ENCODE data around the gene ABHD12. TPM values are rescaled to one million over a fixed set of nuclear protein-coding genes. Genes with fewer than 3 reads are reported as not detected.

Gene ABHD12
- total RNA-seq = 10 to 100 TPM; 17.4 to 18.7 TPM

DNA sequence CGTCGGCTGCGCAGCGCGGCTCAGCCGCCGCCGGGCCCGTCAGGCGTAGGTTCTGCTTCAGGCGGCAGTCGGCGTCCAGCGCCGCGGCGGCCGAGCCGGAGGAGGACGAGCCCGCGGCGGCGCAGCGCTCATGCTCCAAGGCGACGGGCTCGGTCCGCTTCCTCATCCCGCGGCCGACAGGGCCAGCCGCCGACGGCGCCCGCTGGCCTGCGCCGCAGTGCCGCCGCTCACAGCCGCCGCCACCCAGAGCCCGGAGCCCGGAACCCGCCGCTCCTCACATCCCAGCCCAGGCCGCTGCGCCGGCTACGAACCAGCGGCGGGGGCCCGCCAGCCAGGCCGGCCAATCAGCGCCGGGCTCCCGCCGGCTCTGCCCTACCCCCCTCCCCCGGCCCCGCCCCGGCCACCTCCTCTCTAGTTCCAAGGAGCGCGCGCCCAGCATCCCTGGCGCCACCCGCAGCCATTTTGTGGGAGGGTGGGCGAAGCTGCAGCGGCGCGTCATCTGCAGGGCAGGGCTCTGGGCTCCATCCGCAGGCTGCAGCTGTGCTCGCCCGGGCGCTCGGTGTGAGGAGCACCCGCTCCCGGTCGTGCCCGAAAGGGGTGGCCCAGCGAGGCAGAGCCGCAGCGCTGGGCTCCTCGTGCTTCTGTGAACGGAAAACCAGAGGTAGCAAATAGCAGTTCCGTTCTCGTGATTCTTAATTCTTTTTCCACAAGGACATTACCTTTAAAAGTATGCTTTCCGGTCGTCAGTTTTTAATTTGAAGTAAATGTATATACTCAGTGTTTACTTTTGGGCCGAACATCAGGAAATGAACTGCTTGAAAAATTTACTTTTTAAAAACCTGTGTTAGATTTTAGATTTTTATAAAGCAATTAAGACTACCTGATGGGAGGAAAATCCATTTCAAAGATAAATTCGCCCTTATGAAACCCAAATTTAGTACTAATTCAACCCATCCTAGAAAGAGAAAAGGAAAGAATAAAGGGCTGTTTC, at the start of gene ABHD12:
Gene ABHD12 (minus strand): TSS at position 298 of the 991 bp plus-strand sequence. CDS start 132 bp downstream, at position 166.
- ChIA-PET POLR2A (interaction anchor here (0.6 to 1.0 kb wide), 3 partner anchors 16 to 80 kb away, joined by 3 to 4 read pairs (median 3); partner anchors contain the start of gene GINS1), CTCF (interaction anchor here (1.7 kb wide), 1 partner anchor 17 kb away, joined by 6 read pairs; the partner anchor contains the start of gene GINS1)
- Mint-ChIP-seq H3K9me3 (ENCODE audit: low read depth) (no peaks in the 10 kb centered on the region), H3K36me3 (ENCODE audit: low read depth) (peaks cover 8% of the 10 kb centered on the region), H3K27ac (peak within 1 kb of the TSS; percentile 84), H3K27me3 (no peaks in the 10 kb centered on the region), H3K4me3 (peak within 1 kb of the TSS; percentile 79), H3K4me1 (peaks cover 12% of the 10 kb centered on the region)
- peak; percentile 98 for DNase-seq
- intact Hi-C loops (cut with DNase I, micrococcal nuclease) = loop anchor here (1.0 to 10.0 kb wide), 16 partner anchors 16 to 399 kb away; partner anchors contain the start of genes APMAP (in 2 of the 2), GINS1 (in 2 of the 2), NANP (in 2 of the 2) and PYGB (in 2 of the 2)
- ATAC-seq = peak; percentile 97

- peaks cover 29% of the 10 kb centered on the region for H3K36me3 Mint-ChIP-seq (ENCODE audit: low read depth)
- DNase-seq = no peak
- CTCF ChIA-PET = interaction anchor here (0.9 kb wide), 1 partner anchor 20 kb away, joined by 3 read pairs; no protein-coding TSS in a partner anchor
- POLR2A ChIA-PET = no interaction called here
- intact Hi-C loops (cut with DNase I, micrococcal nuclease) = loop anchor here in 1 of 2 experiments (10.0 kb wide), 1 partner anchor 55 kb away; no protein-coding TSS in a partner anchor
- H3K27me3 Mint-ChIP-seq = no peaks in the 10 kb centered on the region
- ATAC-seq = no peak
- no peaks in the 10 kb centered on the region for H3K9me3 Mint-ChIP-seq (ENCODE audit: low read depth)
- H3K27ac Mint-ChIP-seq = no peak overlapping the region
- no peaks in the 10 kb centered on the region for H3K4me1 Mint-ChIP-seq
- H3K4me3 Mint-ChIP-seq = no peak overlapping the region
Observed at GRCh38 chr20:25439328-25439727, 48.7 kb upstream of the ABHD12 start.

- ChIA-PET POLR2A (no interaction called here), CTCF (no interaction called here)
- H3K27me3 Mint-ChIP-seq = no peaks in the 10 kb centered on the region
Observed at GRCh38 chr20:25437153-25437581, 46.5 kb upstream of the ABHD12 start.

DNA sequence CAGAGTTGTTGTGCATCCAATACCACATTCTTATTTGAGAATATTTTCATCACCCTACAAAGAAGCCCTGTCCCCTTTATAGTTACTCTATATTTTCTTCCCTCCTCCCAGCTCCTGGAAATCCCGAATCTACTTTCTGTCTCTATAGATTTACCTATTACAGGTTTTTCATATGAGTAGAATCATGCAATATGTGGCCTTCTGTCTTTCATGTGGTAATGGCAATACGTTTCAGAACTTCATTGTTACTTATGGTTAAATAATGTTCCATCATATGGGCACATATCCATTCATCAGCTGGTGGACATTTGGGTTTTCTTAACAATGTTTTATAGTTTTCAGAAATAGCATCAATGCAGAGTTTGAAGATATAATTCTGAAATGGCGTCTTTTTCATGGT, 33.9 kb upstream of the ABHD12 start:
- H3K27ac Mint-ChIP-seq = no peak overlapping the region
- DNase-seq (no peak), ATAC-seq (no peak)
- H3K36me3 Mint-ChIP-seq (ENCODE audit: low read depth) = peaks cover 42% of the 10 kb centered on the region
- no peak overlapping the region for H3K4me3 Mint-ChIP-seq
- POLR2A ChIA-PET = no interaction called here
- H3K4me1 Mint-ChIP-seq = peaks cover 17% of the 10 kb centered on the region
- H3K27me3 Mint-ChIP-seq = no peaks in the 10 kb centered on the region
- intact Hi-C loops (cut with DNase I, micrococcal nuclease) = no loop called here
- H3K9me3 Mint-ChIP-seq (ENCODE audit: low read depth) = no peaks in the 10 kb centered on the region
- CTCF ChIA-PET = interaction anchor here (0.8 to 1.3 kb wide), 3 partner anchors 9 to 17 kb away, joined by 3 to 4 read pairs (median 4); partner anchors contain the start of gene GINS1

More at GRCh38 chr20:25437153-25437581, 46.5 kb upstream of the ABHD12 start:
- H3K4me3 Mint-ChIP-seq = no peak overlapping the region
- no peak overlapping the region for H3K27ac Mint-ChIP-seq
- H3K4me1 Mint-ChIP-seq = no peaks in the 10 kb centered on the region
- no peaks in the 10 kb centered on the region for H3K9me3 Mint-ChIP-seq (ENCODE audit: low read depth)
- H3K36me3 Mint-ChIP-seq (ENCODE audit: low read depth) = peaks cover 31% of the 10 kb centered on the region
- no peak for DNase-seq
- intact Hi-C loops (cut with DNase I, micrococcal nuclease) = loop anchor here in 1 of 2 experiments (10.0 kb wide), 1 partner anchor 58 kb away; no protein-coding TSS in a partner anchor
- no peak for ATAC-seq

- ChIA-PET CTCF (no interaction called here), POLR2A (no interaction called here)
- Mint-ChIP-seq H3K9me3 (ENCODE audit: low read depth) (no peaks in the 10 kb centered on the region), H3K4me3 (no peak overlapping the region), H3K36me3 (ENCODE audit: low read depth) (peaks cover 46% of the 10 kb centered on the region), H3K27ac (no peak overlapping the region), H3K27me3 (no peaks in the 10 kb centered on the region), H3K4me1 (peaks cover 19% of the 10 kb centered on the region)
- no peak for ATAC-seq
- no peak for DNase-seq
- intact Hi-C loops (cut with DNase I, micrococcal nuclease) = no loop called here
Observed at GRCh38 chr20:25422032-25422431, 31.4 kb upstream of the ABHD12 start.

GRCh38 chr20:25421102-25421501, 30.5 kb upstream of the ABHD12 start:
- intact Hi-C loops (cut with DNase I, micrococcal nuclease) = no loop called here
- H3K9me3 Mint-ChIP-seq (ENCODE audit: low read depth) = no peaks in the 10 kb centered on the region
- no peak for DNase-seq
- no peak overlapping the region for H3K4me3 Mint-ChIP-seq
- H3K36me3 Mint-ChIP-seq (ENCODE audit: low read depth) = peaks cover 39% of the 10 kb centered on the region
- POLR2A ChIA-PET = no interaction called here
- no peak for ATAC-seq
- peaks cover 18% of the 10 kb centered on the region for H3K4me1 Mint-ChIP-seq
- no peak overlapping the region for H3K27ac Mint-ChIP-seq
- H3K27me3 Mint-ChIP-seq = no peaks in the 10 kb centered on the region
- CTCF ChIA-PET = no interaction called here

DNA sequence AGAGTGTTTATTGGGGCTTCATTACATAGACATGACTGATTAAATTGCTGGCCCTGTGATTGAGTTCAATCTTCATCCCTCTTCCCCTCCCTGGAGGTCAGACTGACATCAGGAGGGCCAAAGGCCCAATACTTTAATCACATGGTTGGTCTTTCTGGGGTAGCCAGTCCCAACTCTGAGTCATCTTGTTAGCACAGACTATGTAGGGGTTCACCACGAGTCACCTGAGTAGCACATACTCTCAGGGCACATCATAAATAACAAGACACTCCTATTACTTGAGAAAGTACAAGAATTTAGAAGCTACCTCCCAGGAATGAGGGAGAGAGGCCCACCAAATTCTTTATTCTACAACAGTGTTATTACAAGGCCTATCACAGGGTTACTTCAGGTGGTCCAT, 28.1 kb upstream of the ABHD12 start:
- Mint-ChIP-seq H3K9me3 (ENCODE audit: low read depth) (no peaks in the 10 kb centered on the region), H3K27me3 (no peaks in the 10 kb centered on the region), H3K4me3 (no peak overlapping the region), H3K27ac (no peak overlapping the region), H3K36me3 (ENCODE audit: low read depth) (peaks cover 36% of the 10 kb centered on the region), H3K4me1 (peaks cover 2% of the 10 kb centered on the region)
- intact Hi-C loops (cut with DNase I, micrococcal nuclease) = no loop called here
- ATAC-seq (no peak), DNase-seq (no peak)
- CTCF ChIA-PET = interaction anchor here (0.8 to 1.1 kb wide), 2 partner anchors 11 to 20 kb away, joined by 3 read pairs; partner anchors contain the start of gene GINS1
- POLR2A ChIA-PET = no interaction called here

- no peaks in the 10 kb centered on the region for H3K27me3 Mint-ChIP-seq
- peaks cover 19% of the 10 kb centered on the region for H3K36me3 Mint-ChIP-seq (ENCODE audit: low read depth)
- peaks cover 6% of the 10 kb centered on the region for H3K9me3 Mint-ChIP-seq (ENCODE audit: low read depth)
- ChIA-PET POLR2A (interaction anchor here (0.5 kb wide), 1 partner anchor 22 kb away, joined by 3 read pairs; no protein-coding TSS in a partner anchor), CTCF (interaction anchor here (0.5 to 2.6 kb wide), 3 partner anchors 8 to 340 kb away, joined by 3 to 21 read pairs (median 3); no protein-coding TSS in a partner anchor)
- H3K4me1 Mint-ChIP-seq = peaks cover 16% of the 10 kb centered on the region
- no peak for DNase-seq
- H3K27ac Mint-ChIP-seq = no peak overlapping the region
- no peak for ATAC-seq
- intact Hi-C loops (cut with DNase I, micrococcal nuclease) = loop anchor here (5.0 to 10.0 kb wide), 3 partner anchors 176 to 417 kb away; partner anchors contain the start of genes NINL (in 2 of the 2), APMAP (in 1 of the 2) and NANP (in 1 of the 2)
- H3K4me3 Mint-ChIP-seq = peak overlapping the region; percentile 78
Observed at GRCh38 chr20:25408890-25409289, 18.3 kb upstream of the ABHD12 start.

DNA sequence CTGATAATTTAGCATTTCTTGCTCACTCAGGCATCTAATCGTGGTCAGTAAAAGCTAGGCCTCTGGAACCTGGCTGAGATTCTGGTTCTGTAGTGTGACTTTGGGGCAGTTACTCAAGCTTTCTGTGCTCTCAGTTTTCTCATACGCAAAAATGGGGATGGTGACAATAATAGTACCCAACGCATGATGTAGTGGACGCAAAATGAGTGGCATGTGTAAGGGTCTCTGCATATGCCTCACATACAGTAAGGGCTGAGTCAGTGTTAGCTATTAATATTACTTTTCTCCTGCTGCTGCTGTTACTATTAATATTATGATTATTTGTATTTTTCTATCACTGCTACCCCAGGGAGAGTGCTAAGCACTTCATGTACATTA, 17.5 kb upstream of the ABHD12 start:
- H3K36me3 Mint-ChIP-seq (ENCODE audit: low read depth) = peaks cover 17% of the 10 kb centered on the region
- intact Hi-C loops (cut with DNase I, micrococcal nuclease) = loop anchor here (5.0 to 10.0 kb wide), 3 partner anchors 177 to 416 kb away; partner anchors contain the start of genes NINL (in 2 of the 2), APMAP (in 1 of the 2) and NANP (in 1 of the 2)
- peaks cover 16% of the 10 kb centered on the region for H3K4me1 Mint-ChIP-seq
- DNase-seq (no peak), ATAC-seq (peak; percentile 24)
- peaks cover 12% of the 10 kb centered on the region for H3K9me3 Mint-ChIP-seq (ENCODE audit: low read depth)
- ChIA-PET POLR2A (interaction anchor here (0.6 to 1.7 kb wide), 6 partner anchors 9 to 340 kb away, joined by 3 to 9 read pairs (median 3); partner anchors contain the start of genes ABHD12 and ENTPD6), CTCF (interaction anchor here (0.5 to 2.6 kb wide), 10 partner anchors 9 to 747 kb away, joined by 3 to 21 read pairs (median 4); partner anchors contain the start of gene ABHD12)
- H3K4me3 Mint-ChIP-seq = peak overlapping the region; percentile 78
- H3K27ac Mint-ChIP-seq = peak overlapping the region; percentile 94
- H3K27me3 Mint-ChIP-seq = no peaks in the 10 kb centered on the region

- intact Hi-C loops (cut with DNase I, micrococcal nuclease) = loop anchor here (1.0 to 10.0 kb wide), 11 partner anchors 17 to 415 kb away; partner anchors contain the start of genes ABHD12 (in 2 of the 2), APMAP (in 2 of the 2), NINL (in 2 of the 2) and ACSS1 (in 1 of the 2)
- H3K36me3 Mint-ChIP-seq (ENCODE audit: low read depth) = peaks cover 17% of the 10 kb centered on the region
- H3K4me3 Mint-ChIP-seq = peak within 1 kb of the TSS; percentile 78
- H3K4me1 Mint-ChIP-seq = peaks cover 16% of the 10 kb centered on the region
- H3K9me3 Mint-ChIP-seq (ENCODE audit: low read depth) = peaks cover 14% of the 10 kb centered on the region
- peak within 1 kb of the TSS; percentile 94 for H3K27ac Mint-ChIP-seq
- ChIA-PET POLR2A (interaction anchor here (0.6 to 1.7 kb wide), 6 partner anchors 9 to 340 kb away, joined by 3 to 9 read pairs (median 3); partner anchors contain the start of genes ABHD12 and ENTPD6), CTCF (interaction anchor here (0.6 to 2.6 kb wide), 11 partner anchors 10 to 747 kb away, joined by 3 to 21 read pairs (median 4); partner anchors contain the start of gene ABHD12)
- ATAC-seq (peak; percentile 92), DNase-seq (peak; percentile 92)
- no peaks in the 10 kb centered on the region for H3K27me3 Mint-ChIP-seq
Observed at GRCh38 chr20:25407311-25408169, 16.9 kb upstream of the ABHD12 start, which contains the start of gene GINS1. TSS of gene GINS1 (plus strand) at chr20:25407673. CDS start at chr20:25407821, 148 bp downstream.
